PC-9 (cell line): ENCODE data around the gene NEU1.

Experiments used
- CTCF ChIP-seq: fragments of 200-600 bp; sonication (generic); conservative IDR thresholded peaks from 2 replicates; pipeline ENCODE4 v1.6.1; 2017; ENCODE audit warnings: mixed run types, antibody characterized with exemption, mild to moderate bottlenecking, moderate library complexity
- EZH2 ChIP-seq: fragments of 200-600 bp; sonication (generic); IDR thresholded peaks from 2 replicates; pipeline ENCODE4 v1.8.0; 2017; ENCODE audit warnings: antibody characterized with exemption, low read depth

- no peak for TF ChIP-seq CTCF
- TF ChIP-seq EZH2: no peak
Measured at GRCh38 chr6:31887173-31888007, 24.8 kb upstream of the NEU1 start.
